GM19463 (cell line): ENCODE measurements around the gene LYL1.

ENCODE experiments used
- ATAC-seq: cut with Tn5 transposase; IDR thresholded peaks from one replicate; pipeline ENCODE4 v1.9.1; 2021; ENCODE audit warnings: mild to moderate bottlenecking, moderate library complexity; ENCODE audit not compliant: unreplicated experiment

The LYL1 gene

DNA sequence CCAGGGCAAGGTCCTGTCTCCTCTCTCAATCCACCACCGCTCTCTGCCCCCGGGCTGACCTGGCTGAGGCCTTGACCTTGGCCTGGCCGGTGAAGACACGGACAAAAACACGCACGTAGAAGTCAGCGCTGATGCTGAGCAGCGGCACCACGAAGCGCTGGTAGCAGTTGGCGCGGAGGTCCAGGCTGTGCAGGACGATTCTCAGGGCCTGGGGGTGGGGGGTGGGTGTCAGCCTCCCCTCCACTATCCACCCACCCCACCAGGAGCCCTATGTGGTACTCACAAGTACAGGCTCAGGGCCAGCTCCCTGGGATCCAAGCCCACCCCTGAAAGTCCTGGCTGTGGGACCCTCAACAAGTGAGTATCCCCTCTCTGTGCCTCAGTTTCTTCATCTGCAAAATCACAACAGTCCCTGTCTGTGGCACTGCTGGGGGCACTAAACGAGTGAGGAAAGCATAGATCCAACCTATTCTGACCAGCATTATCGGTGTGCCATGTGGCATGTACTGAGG is 7.5 kb upstream of the LYL1 start:
- ATAC-seq: no peak

- no peak for ATAC-seq
Observed at GRCh38 chr19:13109361-13110098, 6.9 kb upstream of the LYL1 start.

DNA sequence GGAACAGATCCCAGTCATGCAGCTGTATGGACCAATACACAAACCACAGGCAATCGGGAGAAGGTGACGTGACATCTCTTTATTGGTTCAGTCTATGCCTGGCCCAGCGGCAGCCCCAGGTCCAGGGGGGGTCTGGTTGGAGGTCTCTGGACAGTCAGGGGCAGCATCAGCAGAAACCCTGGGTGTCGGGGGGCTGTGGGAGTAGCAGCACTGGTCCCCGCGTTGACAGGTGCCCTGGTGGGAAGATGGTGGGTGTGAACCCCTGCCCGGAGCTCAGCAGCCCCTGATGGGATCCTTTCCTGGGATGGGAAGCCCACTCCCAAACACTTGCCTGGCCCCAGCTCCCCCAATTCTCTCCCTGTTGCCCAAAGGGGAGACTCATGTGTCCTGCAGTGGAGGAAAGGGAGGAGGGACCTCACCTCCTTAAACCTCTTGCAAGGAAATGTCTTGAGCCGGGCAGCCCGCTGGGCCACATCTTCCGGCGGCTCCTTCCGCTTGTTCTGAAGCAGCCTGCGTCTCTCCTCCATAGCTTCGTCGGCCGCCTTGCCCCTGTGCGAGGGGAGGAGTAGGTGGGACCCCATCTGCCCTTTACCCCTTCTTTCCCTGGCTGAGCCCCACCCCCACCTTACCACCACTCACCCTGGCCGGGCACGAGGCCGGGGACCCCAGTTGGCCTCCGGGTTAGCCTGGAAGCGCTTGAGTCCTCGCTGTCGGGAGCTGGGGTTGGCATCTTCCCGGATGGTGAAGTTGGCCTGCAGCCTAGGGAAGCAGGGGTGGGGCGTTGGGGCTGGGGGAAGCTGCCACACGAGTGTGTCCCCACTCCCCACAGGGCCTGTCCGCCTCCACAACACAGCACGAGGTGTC is 2.4 kb upstream of the LYL1 start:
- ATAC-seq: no peak

- no peak for ATAC-seq
Observed at GRCh38 chr19:13104360-13104847, 1.7 kb upstream of the LYL1 start.

DNA sequence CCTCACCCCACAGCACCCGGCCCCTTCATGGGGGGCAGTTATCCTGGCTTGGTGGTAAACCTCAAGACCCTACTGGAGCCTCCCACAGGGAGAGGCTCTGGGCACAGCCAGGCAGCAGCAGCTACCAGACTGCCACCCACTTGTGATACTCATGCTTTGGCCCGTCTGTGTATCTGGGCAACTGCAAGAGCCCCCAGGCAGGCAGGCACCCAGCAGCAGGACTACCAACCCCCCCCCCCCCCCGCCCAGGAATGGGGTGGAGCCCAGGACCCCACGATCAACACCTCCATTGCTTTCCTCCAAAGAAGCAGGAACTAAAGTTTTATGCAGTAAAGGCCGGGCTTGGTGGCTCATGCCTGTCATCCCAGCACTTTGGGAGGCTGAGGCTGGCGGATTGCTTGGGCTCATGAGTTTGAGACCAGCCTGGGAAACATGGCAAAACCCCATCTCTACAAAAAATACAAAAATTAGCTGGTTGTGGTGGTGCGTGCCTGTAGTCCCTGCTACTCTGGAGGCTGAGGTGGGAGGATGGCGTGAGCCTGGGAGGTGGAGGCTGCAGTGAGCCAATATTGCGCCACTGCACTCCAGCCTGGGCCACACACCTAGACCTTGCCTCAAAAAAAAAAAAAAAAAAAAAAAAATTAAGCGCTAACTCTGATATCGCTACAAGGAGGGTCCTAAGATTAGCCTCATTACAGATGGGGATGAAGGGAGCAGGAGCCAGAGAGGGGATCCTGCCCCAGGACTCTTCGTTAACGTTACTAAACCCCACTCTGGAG is 1.1 kb upstream of the LYL1 start:
- ATAC-seq: no peak

DNA sequence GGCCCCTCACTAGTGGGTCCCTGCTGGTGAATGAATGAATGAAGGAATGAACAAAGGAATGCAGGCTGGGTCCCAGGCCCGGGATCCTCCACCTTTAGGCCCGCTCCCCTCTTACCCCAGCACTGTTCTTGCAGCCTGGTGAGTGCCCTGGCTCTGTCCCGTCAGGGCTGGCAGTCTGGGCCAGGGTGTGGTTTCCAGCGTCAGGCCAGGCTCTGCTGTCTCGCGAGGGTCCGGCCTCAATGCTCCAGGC is 317 bp downstream of the LYL1 start:
- no peak for ATAC-seq

DNA sequence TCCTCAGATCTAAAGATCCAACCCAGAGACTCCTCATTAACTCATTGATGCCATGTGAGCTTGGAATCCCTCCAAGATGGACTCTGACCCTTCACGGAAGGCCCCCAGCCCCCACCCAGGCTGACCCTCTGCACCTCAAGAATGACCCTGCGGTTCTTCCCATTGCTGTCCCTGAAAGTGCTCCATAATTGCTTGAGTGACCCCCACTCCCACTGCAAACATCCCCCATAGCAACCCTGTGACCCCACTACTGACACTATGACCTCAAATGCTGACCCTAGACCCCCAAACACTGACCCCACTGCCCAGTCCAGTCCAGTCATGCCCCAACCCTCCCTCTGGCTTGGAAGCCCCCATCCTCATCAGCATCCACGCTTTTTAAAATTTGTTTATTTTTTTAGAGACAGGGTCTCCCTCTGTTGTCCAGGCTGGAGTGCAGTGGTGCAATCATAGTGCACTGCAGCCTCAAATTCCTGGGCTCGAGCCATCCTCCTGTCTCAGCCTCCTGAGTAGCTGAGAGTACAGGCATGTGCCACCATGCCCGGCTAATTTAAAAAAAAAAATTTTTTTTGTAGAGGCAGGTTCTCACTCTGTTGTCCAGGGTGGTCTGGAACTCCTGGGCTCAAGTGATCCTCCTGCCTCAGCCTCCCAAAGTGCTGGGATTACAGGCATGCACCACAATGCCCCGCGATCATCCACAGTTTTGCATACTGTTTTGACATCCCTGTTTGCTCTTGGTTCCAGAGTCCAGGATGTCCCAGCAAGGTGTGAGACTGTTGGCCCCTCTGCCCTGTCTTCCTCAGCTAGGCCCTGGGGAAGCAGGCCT is 855 bp downstream of the LYL1 start:
- ATAC-seq: no peak

DNA sequence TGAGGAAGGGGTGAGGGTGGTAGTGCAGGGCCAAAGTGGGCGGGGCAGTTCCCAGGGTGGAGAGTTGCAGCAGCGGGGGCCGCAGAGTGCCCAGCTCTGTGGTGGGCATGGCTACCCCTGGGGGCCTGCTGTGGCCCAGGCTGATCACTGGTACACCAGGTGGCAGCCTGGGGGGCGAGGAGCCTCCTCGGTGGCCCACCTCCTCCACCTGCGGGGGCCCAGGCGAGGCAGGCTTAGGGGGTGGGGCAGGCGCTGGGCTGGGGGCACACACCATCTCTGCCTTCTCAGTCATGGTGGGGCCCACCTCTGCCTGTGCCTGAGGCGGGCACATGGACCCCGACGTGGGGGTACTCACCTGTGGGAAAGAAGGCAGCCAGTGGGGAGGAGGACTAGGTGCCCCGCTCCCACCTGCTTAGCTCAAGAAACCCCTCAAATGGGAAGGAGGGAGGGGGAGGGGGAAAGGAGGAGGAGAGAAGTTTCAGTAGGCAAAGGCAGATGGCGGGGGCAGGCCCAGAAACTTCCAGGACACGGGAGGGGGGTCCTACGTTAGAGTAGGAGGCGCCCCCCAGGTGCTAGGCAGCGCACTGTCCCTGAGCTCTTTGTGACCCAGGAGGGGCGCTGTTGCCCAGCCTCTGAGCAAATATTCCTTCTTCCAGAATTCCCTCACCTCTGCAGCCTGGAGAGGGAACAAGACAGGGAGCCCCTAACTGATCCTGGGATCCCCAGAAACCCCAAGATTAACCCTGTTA is 1.6 kb downstream of the LYL1 start:
- no peak for ATAC-seq

GRCh38 chr19:13100031-13100588 is 2.5 kb downstream of the LYL1 start:
- no peak for ATAC-seq

DNA sequence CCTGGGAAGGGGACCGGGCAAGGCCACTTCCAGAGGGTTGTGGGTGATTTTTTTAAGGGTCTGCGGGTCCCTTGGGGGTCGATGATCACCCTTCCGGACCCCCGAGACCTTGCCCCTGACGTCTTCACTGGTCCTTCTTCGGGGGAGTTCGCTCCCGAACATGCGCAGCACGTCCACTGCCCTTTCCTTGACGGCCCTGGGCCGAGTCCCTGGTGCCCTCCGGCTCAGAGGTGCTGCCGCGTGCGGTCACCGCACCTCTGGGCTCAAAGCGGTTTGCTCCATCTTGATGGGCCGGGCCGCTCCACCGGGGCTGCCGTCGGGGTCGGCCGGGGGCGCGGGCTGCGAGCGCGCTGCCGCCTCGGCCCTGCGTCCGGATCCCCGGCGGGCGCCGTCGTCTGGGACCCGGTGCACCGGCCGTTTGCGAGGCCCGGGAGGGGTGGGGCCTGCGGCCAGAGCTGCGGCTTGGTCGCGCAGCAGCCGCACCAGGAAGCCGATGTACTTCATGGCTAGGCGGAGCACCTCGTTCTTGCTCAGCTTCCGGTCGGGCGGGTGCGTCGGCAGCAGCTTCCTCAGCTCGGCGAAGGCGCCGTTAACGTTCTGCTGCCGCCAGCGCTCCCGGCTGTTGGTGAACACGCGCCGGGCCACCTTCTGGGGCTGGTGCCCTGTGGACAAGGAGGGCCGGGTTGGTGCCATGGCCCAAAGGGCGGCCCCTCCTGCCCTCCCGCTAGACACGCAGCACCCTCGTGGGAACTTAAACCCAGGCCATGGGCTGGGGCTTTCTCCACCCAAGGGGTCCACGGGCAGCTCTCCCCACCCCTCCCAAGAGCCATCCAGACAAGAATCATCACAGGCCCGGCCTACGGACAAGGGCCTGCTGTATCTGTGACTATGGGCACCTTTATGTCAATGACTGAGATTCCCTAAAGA is 3.3 kb downstream of the LYL1 start:
- ATAC-seq: no peak

- no peak for ATAC-seq
Observed at GRCh38 chr19:13098277-13099072, 4.2 kb downstream of the LYL1 start.

DNA sequence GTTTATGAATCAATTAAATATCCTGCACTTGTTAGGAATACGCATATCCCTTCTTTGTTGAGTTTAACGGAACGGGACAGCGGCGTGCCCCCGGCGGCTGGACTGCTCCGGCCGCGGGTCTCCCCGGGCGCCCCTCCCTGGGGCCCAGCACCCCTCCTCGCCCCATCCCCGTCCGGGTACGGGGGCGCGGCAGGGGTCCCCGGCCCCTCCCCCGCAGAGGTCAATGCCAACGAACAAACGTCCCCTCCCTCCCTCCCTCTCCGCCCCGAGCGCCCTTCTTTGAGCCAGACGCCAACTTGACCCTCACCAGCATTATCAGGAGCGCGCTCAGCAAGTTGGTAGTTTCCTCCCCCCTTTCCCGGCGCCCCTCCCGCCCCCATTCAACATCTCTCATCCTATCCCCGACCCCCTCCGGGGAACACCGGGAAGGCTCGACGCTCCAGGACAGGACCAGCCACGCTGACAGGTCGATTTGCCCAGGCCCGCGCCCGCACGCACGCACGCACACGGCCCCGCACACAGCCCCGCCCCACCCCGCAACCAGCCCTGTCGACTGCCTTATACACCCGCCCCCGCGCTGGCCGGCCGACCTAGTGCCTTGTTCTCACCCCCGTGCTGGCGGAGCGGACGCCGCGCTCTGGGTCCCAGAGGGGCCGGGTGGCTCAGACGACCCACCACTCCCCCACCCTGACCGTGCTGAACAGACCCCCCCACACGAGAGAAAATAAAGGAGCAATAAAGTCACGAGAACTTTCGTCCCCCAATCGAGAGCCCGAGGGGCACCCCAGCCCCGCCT is 5.0 kb downstream of the LYL1 start:
- ATAC-seq: no peak

DNA sequence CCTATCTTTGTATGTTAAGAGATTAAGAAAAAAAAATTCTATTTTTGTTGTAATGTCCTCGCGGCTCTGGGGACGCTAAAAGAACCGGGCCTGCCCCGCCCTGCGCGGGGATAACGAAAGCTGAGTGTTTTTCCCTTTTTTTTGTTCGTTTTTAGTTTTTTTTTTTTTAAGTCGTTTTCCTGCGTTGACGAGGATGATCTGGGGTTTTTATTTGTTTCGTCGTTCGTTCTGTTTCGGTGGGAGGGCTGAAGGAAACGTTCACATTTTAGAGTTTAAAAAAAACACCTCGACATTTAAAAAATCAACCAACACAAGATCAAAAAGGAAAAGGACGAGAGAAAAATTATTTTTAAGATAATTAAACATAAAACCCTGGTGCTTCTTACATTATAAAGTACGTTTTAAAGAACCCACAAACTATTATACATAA is 5.6 kb downstream of the LYL1 start:
- no peak for ATAC-seq

DNA sequence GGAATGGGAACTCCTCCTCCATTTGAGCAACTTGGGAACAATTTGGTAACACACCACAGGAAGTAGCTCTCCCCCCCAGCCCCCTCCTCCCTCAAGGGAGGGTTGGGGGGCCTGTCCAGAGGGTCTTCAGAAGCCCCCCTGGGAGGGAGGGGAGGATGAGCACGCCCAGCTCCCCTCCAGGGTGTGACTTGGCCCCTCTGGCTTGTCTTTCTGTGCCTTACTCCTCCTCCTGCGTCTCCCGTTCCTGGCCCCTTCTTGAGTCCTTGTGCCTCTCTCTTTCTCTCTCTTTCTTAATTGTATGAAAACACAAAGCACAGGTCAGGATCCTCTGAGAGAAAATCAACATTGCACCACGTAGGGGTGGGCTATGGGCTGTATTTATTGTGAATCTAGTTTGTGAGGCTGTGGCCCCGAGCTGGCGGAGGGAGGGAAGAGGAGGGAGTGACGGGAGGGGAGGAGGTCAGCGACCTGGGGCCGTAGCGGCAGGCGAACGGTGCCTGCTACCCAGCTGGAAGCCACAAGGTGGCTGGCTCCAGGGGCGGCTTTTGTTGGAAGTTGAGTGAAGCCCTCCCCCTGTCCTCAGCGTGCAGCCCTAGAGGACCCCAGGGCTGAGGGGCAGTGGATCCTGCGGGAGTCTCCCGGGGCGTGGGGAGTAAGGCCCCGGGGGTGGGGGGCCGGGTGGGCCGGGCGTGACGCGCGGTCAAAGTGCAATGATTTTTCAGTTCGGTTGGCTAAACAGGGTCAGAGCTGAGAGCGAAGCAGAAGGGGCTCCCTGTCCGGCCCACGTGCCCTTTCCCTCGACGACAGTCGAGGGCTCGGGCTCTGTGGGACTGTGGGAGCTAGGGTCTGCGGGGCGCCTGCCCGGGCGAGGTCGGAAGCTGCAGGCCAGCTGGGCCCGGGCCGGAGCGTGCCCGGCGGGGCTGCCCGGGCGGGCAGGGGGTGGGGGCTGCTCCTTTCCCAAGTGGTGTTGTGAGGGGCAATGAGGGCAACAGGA is 6.4 kb downstream of the LYL1 start:
- no peak for ATAC-seq

- ATAC-seq: no peak
Observed at GRCh38 chr19:13095393-13095784, 7.3 kb downstream of the LYL1 start.
